ENCODE data around the gene IMPDH2. TPM values are rescaled to one million over a fixed set of nuclear protein-coding genes. Genes with fewer than 3 reads are reported as not detected.

Gene IMPDH2
- total and polyA plus RNA-seq, 5 donors from 2014 or later, result 58.6 to 81.3 (median 78.4) TPM

DNA sequence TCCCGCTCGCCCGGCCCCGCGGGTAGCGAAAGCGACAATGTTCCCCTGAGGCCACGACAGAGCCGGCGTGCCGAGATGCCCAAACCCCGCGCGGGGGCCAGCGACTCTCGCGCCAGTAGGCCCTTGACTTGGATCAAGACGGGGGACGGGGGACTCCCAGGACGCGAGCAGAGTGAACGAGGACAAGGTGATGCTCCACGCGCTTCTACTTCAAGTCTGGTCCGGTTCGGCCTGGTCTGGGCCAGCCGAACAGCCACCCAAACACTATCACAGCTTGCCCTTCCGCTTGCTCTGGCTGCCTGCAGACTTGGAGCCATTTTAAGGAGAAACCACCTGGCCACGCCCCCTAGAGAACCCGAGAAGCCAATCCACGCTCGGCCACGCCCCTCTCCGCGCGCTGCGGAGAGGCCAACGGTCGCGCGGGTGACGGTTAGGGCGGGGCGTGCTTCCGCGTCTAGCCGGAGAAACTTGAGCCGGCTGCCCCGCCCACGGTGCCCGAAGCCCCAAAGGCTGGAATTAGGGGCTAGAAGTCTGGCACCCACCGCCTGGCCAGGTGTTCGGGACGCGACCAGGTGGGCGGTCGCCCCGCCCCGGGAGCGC, 7.9 kb downstream of the IMPDH2 start:
- H3K27ac ChIP-seq (ENCODE audit: insufficient read depth, low read length, poor library complexity, severe bottlenecking), result peak overlapping the region; percentile 98
- peaks cover 46% of the 10 kb centered on the region for H3K4me1 ChIP-seq (ENCODE audit: control insufficient read depth, insufficient read depth, low read length, poor library complexity, severe bottlenecking)
- Mint-ChIP-seq H3K36me3 (peaks cover 13% of the 10 kb centered on the region), H3K27ac (peak overlapping the region; percentile 96 to 99 (median 96)), H3K9me3 (no peaks in the 10 kb centered on the region), H3K4me1 (peaks cover 10 to 67% (median 21%) of the 10 kb centered on the region in 4 donors), H3K4me3 (peak overlapping the region; percentile 94 to 99 (median 98)), H3K27me3 (peaks cover 5% of the 10 kb centered on the region)
- peaks cover 29% of the 10 kb centered on the region for H3K36me3 ChIP-seq (ENCODE audit: control insufficient read depth, insufficient read depth, low read length)
- H3K9me3 ChIP-seq (ENCODE audit: control insufficient read depth in 2 of 2, low read length in 2 of 2), result no peaks in the 10 kb centered on the region
- ATAC-seq (ENCODE audit: low read depth in 2 of 2) (peak; percentile 79 to 82), DNase-seq (peak; percentile 98 to 99 (median 98))
- H3K4me3 ChIP-seq (ENCODE audit: low read depth, low read length), result peak overlapping the region; percentile 77
- H3K27me3 ChIP-seq (ENCODE audit: control insufficient read depth, insufficient read depth, low read length), result no peaks in the 10 kb centered on the region

DNA sequence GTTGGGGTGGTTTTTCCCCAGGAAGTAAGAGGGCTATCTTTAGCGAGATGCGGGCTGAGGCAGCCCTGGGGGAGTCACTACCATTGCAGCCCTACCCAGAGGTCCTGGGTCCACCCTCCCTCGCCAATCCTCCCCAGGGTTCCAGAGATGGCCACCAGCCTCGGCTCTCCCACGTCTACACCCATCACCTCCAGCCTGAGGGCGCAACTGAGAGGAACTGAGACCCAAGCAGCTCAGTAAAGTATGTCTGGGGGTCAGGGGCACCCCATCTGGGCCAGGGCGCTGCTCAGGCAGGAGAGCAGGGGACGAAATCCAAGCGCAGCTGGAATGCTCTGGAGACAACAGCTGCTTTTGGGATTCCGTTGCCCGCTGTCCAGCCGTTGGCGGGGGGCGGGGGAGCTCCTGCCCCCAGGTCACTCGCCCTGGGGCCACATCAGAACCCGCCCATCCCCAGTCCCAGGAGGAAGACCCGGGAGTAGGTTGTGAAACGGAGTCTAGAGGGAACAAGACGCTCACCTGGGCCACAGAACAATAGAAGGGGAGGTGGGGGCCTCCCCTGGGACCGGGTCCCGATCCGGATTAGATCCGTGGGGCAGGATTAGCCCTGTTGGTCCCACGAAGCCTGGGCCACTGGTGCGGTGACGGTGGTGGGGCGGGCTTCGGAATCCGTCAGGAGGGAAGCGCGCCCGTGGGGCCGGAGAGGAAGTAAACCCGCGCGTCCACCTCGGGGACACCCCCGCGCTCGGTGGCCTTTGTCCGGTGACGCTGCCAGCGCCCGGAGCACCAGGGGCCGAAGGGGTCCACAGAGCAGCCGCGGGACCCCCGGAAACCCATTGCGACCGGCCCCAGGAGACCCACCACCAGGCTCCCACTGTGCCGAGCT, 8.6 kb downstream of the IMPDH2 start:
- Mint-ChIP-seq H3K9me3 (no peaks in the 10 kb centered on the region), H3K4me3 (peak overlapping the region; percentile 86 to 98 (median 96)), H3K27ac (peak overlapping the region; percentile 52 to 96 (median 62)), H3K27me3 (peaks cover 5% of the 10 kb centered on the region), H3K36me3 (peaks cover 14% of the 10 kb centered on the region), H3K4me1 (peaks cover 10 to 66% (median 20%) of the 10 kb centered on the region in 4 donors)
- H3K4me3 ChIP-seq (ENCODE audit: low read depth, low read length), result peak overlapping the region; percentile 48
- H3K9me3 ChIP-seq (ENCODE audit: control insufficient read depth in 2 of 2, low read length in 2 of 2), result no peaks in the 10 kb centered on the region
- peak overlapping the region; percentile 98 for H3K27ac ChIP-seq (ENCODE audit: insufficient read depth, low read length, poor library complexity, severe bottlenecking)
- ATAC-seq (ENCODE audit: low read depth in 2 of 2), result no peak
- peak in 1 of 3 donors; percentile 42 for DNase-seq
- peaks cover 46% of the 10 kb centered on the region for H3K4me1 ChIP-seq (ENCODE audit: control insufficient read depth, insufficient read depth, low read length, poor library complexity, severe bottlenecking)
- H3K27me3 ChIP-seq (ENCODE audit: control insufficient read depth, insufficient read depth, low read length), result no peaks in the 10 kb centered on the region
- peaks cover 30% of the 10 kb centered on the region for H3K36me3 ChIP-seq (ENCODE audit: control insufficient read depth, insufficient read depth, low read length)

DNA sequence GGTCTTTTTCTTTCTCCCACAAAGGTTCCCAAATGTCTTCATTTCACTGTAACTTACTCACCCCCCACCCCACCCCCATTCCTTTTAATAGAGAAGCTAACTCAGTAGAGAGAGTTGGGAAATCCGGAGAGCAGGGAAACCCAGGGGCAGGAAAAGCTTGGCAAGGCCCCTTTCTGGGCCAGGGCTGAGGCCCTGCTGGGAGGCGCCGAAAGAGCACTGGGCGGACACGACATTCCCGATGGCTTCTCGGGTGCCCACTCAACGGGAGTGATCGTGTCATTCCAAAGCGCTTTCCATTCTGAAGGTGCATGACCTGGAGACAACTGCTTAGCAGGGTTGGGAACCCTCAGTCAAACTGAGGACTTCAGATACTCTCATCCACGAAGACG, 9.3 kb downstream of the IMPDH2 start:
- ATAC-seq (ENCODE audit: low read depth in 2 of 2) (no peak), DNase-seq (no peak)
- Mint-ChIP-seq H3K4me1 (peaks cover 10 to 62% (median 19%) of the 10 kb centered on the region in 4 donors), H3K27ac (peak overlapping the region; percentile 52 to 96 (median 62)), H3K27me3 (peaks cover 5% of the 10 kb centered on the region), H3K9me3 (no peaks in the 10 kb centered on the region), H3K36me3 (peaks cover 14% of the 10 kb centered on the region), H3K4me3 (peak overlapping the region; percentile 86 to 98 (median 96))
- Histone ChIP-seq H3K4me1 (ENCODE audit: control insufficient read depth, insufficient read depth, low read length, poor library complexity, severe bottlenecking) (peaks cover 46% of the 10 kb centered on the region), H3K27me3 (ENCODE audit: control insufficient read depth, insufficient read depth, low read length) (no peaks in the 10 kb centered on the region), H3K36me3 (ENCODE audit: control insufficient read depth, insufficient read depth, low read length) (peaks cover 30% of the 10 kb centered on the region), H3K4me3 (ENCODE audit: low read depth, low read length) (peak overlapping the region; percentile 48), H3K27ac (ENCODE audit: insufficient read depth, low read length, poor library complexity, severe bottlenecking) (peak overlapping the region; percentile 98), H3K9me3 (ENCODE audit: control insufficient read depth in 2 of 2, low read length in 2 of 2) (no peaks in the 10 kb centered on the region)

DNA sequence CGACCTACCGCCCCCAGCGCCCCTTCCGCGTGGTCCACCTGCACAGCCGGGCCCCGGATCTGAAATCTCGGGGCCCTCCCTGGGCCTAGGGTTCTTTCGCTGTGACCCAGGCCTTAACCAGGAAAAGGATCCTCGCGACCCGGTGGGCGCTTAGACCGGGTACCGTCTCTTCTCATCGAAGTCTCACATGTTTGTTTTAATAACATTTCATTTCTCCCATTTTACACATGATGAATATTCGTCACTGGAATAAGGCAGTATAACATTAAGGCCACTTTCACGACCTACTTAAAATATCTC, 10.5 kb downstream of the IMPDH2 start:
- H3K36me3 Mint-ChIP-seq, result peaks cover 12% of the 10 kb centered on the region
- peaks cover 46% of the 10 kb centered on the region for H3K4me1 ChIP-seq (ENCODE audit: control insufficient read depth, insufficient read depth, low read length, poor library complexity, severe bottlenecking)

DNA sequence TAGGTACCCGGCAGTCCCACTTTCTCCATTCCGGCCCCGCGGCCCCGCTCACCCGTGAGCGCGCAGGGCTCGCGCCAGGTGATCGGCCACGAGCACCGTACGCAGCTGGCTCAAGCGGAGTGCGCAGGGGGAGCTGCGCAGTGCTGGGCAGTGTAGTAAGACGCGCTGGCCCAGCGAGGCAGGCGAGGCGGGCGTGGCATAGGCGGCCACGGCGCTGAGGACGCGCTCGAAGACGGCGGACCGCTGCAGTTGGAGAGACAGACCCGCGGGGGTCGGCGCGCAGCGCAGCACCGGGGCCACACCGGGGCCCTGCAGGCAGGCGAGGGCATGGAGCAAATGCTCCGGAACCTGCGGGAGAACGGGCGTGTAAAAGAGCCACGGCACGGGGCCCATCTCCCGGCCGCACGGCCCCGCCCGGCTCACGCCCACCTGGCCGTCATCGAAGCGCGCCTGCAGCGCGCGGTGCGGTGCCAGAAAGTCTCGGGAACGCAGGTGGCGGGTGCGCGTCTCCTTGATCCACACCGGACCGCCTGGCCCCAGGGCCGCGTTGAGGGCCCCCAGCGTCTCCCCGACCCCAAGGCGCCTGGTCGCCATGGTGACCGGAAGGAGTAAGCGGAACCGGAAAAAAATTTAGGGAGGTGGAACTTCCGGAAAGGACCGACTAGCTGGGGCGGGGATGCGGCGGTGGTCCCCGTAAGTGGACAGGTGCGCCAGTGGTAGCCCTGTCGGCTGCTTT, 11.1 kb downstream of the IMPDH2 start, which contains the start of gene DALRD3:
DALRD3 (minus strand) TSS at position 610 of the 736 bp plus-strand sequence; CDS start at position 594, 16 bp downstream.
- Histone ChIP-seq H3K27ac (ENCODE audit: insufficient read depth, low read length, poor library complexity, severe bottlenecking) (peak within 1 kb of the TSS; percentile 78), H3K9me3 (ENCODE audit: control insufficient read depth in 2 of 2, low read length in 2 of 2) (no peaks in the 10 kb centered on the region), H3K4me3 (ENCODE audit: low read depth, low read length) (peak within 1 kb of the TSS; percentile 77), H3K27me3 (ENCODE audit: control insufficient read depth, insufficient read depth, low read length) (no peaks in the 10 kb centered on the region), H3K36me3 (ENCODE audit: control insufficient read depth, insufficient read depth, low read length) (peaks cover 33% of the 10 kb centered on the region), H3K4me1 (ENCODE audit: control insufficient read depth, insufficient read depth, low read length, poor library complexity, severe bottlenecking) (peaks cover 41% of the 10 kb centered on the region)
- peaks cover 8 to 53% (median 22%) of the 10 kb centered on the region in 4 donors for H3K4me1 Mint-ChIP-seq
- DNase-seq (peak; percentile 62 to 78 (median 65)), ATAC-seq (ENCODE audit: low read depth in 2 of 2) (peak; percentile 5 to 7)
- peaks cover 5% of the 10 kb centered on the region for H3K27me3 Mint-ChIP-seq
- H3K9me3 Mint-ChIP-seq, result no peaks in the 10 kb centered on the region
- peak within 1 kb of the TSS; percentile 85 to 96 (median 90) for H3K27ac Mint-ChIP-seq
- H3K4me3 Mint-ChIP-seq, result peak within 1 kb of the TSS; percentile 86 to 98 (median 96)
- peaks cover 11% of the 10 kb centered on the region for H3K36me3 Mint-ChIP-seq

More for the DNA sequence above, 10.5 kb downstream of the IMPDH2 start:
- DNase-seq (no peak), ATAC-seq (ENCODE audit: low read depth in 2 of 2) (no peak)
- no peaks in the 10 kb centered on the region for H3K9me3 Mint-ChIP-seq
- Histone ChIP-seq H3K27ac (ENCODE audit: insufficient read depth, low read length, poor library complexity, severe bottlenecking) (peak overlapping the region; percentile 78), H3K27me3 (ENCODE audit: control insufficient read depth, insufficient read depth, low read length) (no peaks in the 10 kb centered on the region), H3K36me3 (ENCODE audit: control insufficient read depth, insufficient read depth, low read length) (peaks cover 31% of the 10 kb centered on the region), H3K4me3 (ENCODE audit: low read depth, low read length) (peak overlapping the region; percentile 77), H3K9me3 (ENCODE audit: control insufficient read depth in 2 of 2, low read length in 2 of 2) (no peaks in the 10 kb centered on the region)
- peak overlapping the region; percentile 86 to 98 (median 96) for H3K4me3 Mint-ChIP-seq
- H3K27ac Mint-ChIP-seq, result peak overlapping the region; percentile 74 to 90 (median 84)
- H3K27me3 Mint-ChIP-seq, result peaks cover 5% of the 10 kb centered on the region
- H3K4me1 Mint-ChIP-seq, result peaks cover 10 to 57% (median 22%) of the 10 kb centered on the region in 4 donors

DNA sequence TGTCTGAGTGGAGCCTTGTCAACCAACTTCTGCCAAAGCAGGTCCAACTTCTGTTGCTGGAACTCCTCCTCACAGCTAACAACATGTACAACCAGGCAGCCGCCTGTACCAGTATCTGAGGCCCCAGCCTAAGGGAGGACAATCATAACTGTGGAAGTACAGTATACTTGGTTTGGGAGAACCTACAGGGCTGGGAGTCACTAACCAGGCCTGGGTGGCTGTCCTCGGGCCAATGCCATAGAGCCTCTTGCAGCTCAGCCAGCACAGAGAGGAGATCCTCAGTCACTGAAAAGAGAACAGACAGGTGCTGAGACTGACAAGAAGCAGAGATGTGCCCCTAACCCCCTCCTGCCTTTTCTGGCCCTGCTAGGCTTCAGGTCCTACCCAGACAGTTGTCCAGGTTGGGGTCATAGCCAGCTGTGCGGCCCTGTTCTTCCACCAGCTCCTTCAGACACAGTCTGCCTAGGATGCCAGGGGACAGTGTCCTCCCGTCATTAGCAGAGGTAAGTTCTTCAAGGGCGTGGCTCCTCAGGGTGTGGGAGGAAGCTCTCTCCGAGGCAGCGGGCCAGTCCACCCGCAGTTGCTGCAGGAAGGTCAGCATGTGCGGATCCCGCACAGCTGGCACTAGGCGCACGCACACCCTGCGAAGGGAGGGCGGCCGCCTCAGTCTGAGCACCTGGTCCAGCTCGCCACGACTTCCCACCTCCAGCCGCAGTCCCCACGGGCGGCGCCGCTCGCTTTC, 11.8 kb downstream of the IMPDH2 start:
- H3K4me3 ChIP-seq (ENCODE audit: low read depth, low read length), result peak overlapping the region; percentile 34
- Mint-ChIP-seq H3K4me3 (peak overlapping the region; percentile 86 to 98 (median 92)), H3K27ac (peak overlapping the region; percentile 45 to 75 (median 73)), H3K36me3 (peaks cover 11% of the 10 kb centered on the region), H3K9me3 (no peaks in the 10 kb centered on the region), H3K4me1 (peaks cover 5 to 48% (median 19%) of the 10 kb centered on the region in 4 donors), H3K27me3 (peaks cover 5% of the 10 kb centered on the region)
- no peaks in the 10 kb centered on the region for H3K27me3 ChIP-seq (ENCODE audit: control insufficient read depth, insufficient read depth, low read length)
- DNase-seq (peak in 1 of 3 donors; percentile 34), ATAC-seq (ENCODE audit: low read depth in 2 of 2) (no peak)
- no peaks in the 10 kb centered on the region for H3K9me3 ChIP-seq (ENCODE audit: control insufficient read depth in 2 of 2, low read length in 2 of 2)
- H3K4me1 ChIP-seq (ENCODE audit: control insufficient read depth, insufficient read depth, low read length, poor library complexity, severe bottlenecking), result peaks cover 34% of the 10 kb centered on the region
- H3K27ac ChIP-seq (ENCODE audit: insufficient read depth, low read length, poor library complexity, severe bottlenecking), result peak overlapping the region; percentile 78
- H3K36me3 ChIP-seq (ENCODE audit: control insufficient read depth, insufficient read depth, low read length), result peaks cover 37% of the 10 kb centered on the region
